AG20443 (cell line): Measurements from ENCODE around the gene NTNG2.

Source experiments
- DNase-seq: peaks from one replicate; pipeline ENCODE4 v3.0.0; 2012; ENCODE audit warnings: low spot score, mixed read lengths

The NTNG2 gene

DNA sequence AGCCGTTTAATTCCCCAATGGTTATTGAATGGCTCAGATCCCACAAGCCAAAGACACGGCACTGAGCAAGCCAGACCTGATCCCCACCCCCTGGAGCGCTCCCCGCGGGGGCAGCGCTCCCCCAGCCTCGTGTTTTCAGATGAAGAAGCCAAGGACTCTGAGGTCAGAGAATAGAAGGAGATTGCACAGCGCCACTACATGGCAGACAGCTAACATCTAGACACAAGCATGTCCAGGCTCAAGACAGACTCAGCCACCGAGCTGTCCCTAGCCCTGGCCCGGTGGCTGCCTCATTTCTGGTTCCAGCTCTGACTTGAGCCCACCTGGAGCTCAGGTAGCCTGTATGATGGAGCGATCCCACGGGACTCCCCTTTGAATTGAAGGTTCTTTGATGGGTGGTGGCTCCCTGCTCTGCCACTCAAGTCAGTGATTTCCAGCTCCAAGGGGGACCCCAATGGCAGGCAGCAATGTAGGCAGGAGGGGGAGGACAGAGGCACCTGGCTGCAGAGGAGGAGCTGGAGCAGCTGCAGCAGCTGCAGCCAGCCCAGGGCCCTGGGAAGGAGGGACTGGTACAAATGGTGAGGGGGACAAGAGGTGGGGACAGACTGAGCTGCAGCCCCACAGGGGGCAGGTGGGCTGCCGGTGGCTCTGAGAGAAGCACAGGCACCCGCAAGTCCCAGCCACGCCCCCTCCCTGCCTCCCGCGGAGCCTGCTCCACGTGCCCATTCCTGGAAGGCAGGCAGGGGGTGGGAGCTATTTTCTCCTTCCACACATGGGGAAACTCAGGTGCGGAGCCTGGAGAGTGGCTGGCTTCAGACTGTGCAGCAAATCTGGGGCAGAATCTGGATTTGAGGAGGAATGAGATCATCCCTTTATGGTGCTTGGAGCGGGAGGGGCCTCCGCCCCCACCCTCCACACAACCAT is 40.2 kb downstream of the NTNG2 start:
- no peak for DNase-seq

GRCh38 chr9:132204883-132205282 is 43.0 kb downstream of the NTNG2 start:
- no peak for DNase-seq

DNA sequence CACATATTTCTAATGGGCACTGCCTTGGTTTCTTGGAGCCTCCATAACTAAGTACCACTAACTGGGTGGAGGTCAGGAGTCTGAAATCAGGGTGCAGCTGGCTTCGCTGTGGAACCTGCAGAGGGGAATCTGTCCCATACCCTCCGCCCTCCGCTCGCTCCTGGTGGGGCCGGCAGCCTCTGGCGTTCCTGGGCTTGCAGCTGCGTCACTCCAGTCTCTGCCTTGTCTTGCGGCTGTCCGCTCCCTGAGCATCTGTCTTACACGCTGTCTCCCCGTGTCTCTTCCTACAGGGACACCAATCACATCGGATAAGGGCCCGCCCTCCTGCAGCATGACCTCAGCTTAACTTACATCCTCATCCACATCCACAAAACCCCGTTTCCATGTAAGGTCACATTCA is 45.4 kb downstream of the NTNG2 start:
- no peak for DNase-seq

- no peak for DNase-seq
Measured at GRCh38 chr9:132207839-132208615, 46.2 kb downstream of the NTNG2 start.

DNA sequence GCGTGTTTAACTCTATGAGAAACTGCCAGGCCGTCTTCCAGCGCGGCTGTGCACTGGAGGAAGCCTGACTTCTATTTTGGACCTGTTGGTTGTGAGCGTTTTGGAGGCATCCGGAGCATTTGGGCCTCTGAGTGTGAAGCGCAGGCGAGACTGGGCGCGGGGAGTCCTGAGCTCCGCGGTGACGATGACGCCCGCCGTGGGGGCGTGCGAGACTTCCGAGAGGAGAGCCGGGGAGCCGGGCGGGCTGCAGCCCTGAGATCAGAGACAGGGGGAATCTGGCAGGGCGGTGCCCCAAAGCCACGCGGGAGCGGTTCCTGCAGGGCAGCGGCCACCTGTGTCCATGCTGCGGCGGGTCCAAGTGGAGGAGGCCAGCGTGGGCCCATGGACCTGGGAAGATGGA is 47.4 kb downstream of the NTNG2 start:
- no peak for DNase-seq

DNA sequence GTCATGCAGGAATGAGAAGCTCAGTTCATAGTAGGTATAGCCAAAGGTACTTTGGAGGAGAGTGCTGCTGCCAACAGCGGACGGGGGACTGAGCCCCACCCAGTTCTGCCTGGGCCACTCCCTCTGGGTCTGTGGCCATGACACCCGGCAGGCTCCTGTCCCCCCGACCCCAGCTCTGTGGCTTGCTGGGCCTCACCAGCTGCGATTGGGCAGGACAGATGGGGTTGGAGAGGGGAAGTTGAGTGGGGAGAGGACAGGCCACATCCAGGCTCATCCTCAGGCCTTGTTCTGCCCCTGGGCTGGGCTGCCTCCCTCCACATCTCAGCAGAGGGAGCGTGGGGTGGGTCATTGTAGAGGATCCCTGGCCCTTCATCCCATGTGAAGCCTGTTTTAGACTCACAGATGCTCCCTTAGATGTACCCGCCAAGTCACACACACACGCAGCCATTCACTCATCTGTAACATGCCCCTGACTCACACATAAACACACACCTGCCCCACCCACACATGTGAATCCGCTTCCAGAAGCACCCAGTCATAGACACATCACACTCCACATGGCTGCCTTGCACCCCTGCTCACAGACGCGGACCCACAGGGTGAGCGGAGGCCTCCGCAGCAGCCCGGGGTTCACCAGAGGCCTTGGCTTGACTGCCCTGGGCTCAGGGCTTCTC is 48.8 kb downstream of the NTNG2 start:
- no peak for DNase-seq

DNA sequence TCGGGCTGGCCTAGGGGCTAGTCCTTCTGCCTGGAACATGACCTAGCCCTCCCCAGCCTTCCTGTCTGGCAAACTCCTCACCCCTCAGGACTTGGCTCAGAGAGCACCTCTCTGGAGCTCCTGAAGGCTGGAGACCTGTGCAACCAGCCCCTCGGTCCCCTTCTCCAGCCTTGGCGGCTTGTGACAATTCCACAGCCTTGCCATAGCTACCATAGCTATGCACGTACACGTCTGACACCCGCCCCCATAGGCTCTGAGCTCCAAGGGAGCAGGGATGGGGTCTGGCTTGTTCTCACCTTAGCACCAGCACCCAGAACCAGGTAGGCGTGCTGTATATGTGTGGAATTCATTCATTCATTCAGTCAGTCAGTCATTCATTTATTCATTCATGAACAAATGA is 49.7 kb downstream of the NTNG2 start:
- DNase-seq: no peak

GRCh38 chr9:132214027-132214622 is 52.3 kb downstream of the NTNG2 start:
- DNase-seq: peak; percentile 95

GRCh38 chr9:132216861-132217619 is 55.2 kb downstream of the NTNG2 start:
- DNase-seq: no peak

GRCh38 chr9:132218208-132218607 is 56.4 kb downstream of the NTNG2 start:
- no peak for DNase-seq

DNA sequence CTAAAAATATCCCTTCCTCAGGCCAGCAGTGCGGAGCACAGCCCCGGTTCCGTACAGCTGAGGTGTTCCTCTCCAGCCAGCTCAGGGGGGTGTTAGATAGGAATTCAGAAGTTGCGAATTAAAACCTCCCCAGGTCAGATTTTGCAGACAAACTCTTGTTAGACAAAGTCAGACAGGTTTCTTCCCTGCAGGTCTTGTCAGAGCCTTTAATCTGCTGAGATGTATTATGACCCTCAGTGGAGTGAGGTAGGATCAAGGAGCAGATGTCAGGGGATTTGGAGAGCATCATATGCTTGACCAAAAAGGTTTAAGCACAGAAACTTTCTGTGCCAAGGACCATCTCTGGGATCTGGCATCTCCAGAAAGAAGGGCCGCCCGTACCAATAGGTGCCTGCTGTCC is 60.1 kb downstream of the NTNG2 start:
- no peak for DNase-seq

DNA sequence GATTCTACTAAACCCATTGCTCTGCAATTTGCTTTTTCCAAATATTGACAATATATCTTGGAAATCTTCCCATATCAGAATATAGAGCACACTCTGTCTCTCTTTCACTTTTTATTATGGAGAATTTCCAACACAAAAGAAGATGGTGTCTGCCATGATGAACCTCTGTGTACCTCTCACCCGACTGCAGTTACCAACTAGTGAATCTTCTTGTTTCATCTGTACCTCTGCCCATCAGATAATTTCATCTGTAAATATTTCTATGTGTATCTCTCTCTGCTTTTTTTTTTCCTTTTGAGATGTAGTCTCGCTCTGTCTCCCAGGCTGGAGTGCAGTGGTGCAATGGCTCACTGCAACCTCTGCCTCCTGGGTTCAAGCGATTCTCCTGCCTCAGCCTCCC is 62.8 kb downstream of the NTNG2 start:
- DNase-seq: no peak

- no peak for DNase-seq
Measured at GRCh38 chr9:132226571-132227430, 64.9 kb downstream of the NTNG2 start.

- no peak for DNase-seq
Measured at GRCh38 chr9:132228062-132228461, 66.2 kb downstream of the NTNG2 start.

DNA sequence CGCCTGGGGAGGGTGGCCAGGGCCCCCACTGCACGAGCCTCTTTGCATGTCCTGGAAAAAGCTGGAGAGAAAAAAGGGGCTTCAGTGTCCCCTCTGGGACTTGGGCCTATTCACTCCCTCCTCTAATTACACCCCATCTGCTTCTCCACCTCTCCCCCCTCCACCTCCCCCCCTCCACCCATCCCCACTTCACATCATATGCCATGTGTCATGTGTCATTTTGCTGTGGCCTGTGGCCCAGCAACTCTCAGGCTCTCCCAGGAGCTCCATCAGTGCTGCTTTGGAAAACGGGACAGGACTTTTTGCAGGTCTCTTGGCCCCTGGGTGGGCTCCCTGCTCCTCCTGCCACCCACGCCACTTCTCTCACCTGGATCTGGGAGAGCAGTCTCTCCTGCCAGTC is 68.7 kb downstream of the NTNG2 start:
- DNase-seq: no peak

- no peak for DNase-seq
Measured at GRCh38 chr9:132231019-132231701, 69.3 kb downstream of the NTNG2 start.

DNA sequence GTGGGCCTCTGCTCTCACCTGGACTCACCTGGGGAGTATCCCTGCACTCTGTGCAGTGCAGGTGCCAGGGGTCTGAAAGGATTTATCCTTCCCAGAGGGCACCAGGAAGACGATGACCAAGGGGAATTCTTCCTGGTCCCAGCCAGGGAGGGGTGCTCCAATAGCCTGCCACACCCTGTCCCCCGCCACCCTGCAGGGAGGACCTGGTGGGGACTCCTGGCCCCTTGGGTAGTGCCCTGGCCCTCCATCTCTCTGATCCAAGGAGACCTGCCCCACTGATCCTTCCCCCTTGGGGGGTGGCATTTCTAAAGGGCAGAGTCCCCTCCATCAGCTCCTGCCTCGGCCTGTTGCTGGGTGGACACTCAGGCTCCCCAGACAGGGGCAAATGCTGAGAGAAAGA is 70.7 kb downstream of the NTNG2 start:
- DNase-seq: no peak

- DNase-seq: no peak
Measured at GRCh38 chr9:132233138-132233537, 71.3 kb downstream of the NTNG2 start.

- DNase-seq: no peak
Measured at GRCh38 chr9:132234535-132234934, 72.7 kb downstream of the NTNG2 start.

DNA sequence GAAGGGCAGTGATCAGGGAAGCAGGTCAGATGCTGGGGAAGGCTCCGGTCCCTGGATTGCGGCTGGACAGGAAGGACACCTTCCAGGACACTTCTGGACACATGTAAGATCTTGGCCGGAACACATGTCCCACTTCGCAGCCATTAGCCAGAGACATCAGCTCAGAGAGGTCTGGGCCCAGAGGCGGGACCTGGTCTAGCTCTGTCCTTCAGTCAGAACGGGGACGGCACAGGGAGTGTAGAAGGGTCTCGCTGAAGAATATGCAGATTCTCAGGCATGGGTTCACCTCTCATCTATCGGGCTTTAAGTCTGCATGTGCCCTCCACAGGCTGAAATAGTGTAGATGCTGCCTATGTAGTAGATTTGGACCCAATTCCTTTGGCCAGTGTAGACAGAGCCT is 73.3 kb downstream of the NTNG2 start:
- no peak for DNase-seq
